ENCODE measurements around the gene BRI3.

- no peak for TF ChIP-seq PKNOX1 (IDR thresholded peaks at IDR 0.05)
- no peak for TF ChIP-seq SP1 (IDR thresholded peaks at IDR 0.05)
- no peak for TF ChIP-seq NFRKB (IDR thresholded peaks at IDR 0.05)
- TF ChIP-seq TARDBP (IDR thresholded peaks at IDR 0.05) = no peak
- no peak for TF ChIP-seq ZNF384 (IDR thresholded peaks at IDR 0.05)
- no peak for TF ChIP-seq L3MBTL2 (conservative IDR thresholded peaks at IDR 0.05)
- TF ChIP-seq CTBP1 (IDR thresholded peaks at IDR 0.05; ENCODE audit: borderline replicate concordance) = no peak
- TF ChIP-seq FOXM1 (IDR thresholded peaks at IDR 0.05; ENCODE audit: borderline replicate concordance) = no peak
- no peak for TF ChIP-seq LEF1 (IDR thresholded peaks at IDR 0.05; ENCODE audit: borderline replicate concordance)
- no peak for TF ChIP-seq SUZ12 (IDR thresholded peaks at IDR 0.05)
- no peak for TF ChIP-seq HDGF (IDR thresholded peaks at IDR 0.05; ENCODE audit: borderline replicate concordance)
- no peak for TF ChIP-seq BHLHE40 (IDR thresholded peaks at IDR 0.05; ENCODE audit: borderline replicate concordance)
These were observed 43.3 kb downstream of the BRI3 start for GRCh38 chr7:98324782-98325181.
